HL-60 (cell line): ENCODE measurements around the gene P2RY6.

ENCODE experiments used
- GABPA ChIP-seq: IDR thresholded peaks from 2 replicates; pipeline ENCODE4 v1.6.1; 2012; ENCODE audit warnings: low read depth
- POLR2AphosphoS5 ChIP-seq: IDR thresholded peaks from 2 replicates; pipeline ENCODE4 v1.6.1; 2012; ENCODE audit warnings: low read depth
- SPI1 ChIP-seq: IDR thresholded peaks from 2 replicates; pipeline ENCODE4 v1.6.1; 2012; ENCODE audit warnings: low read depth, mild to moderate bottlenecking, borderline replicate concordance
- TF ChIP-seq, protein P1 (sequence below): IDR thresholded peaks from one replicate; pipeline ENCODE4 v1.5.1; 2011; ENCODE audit warnings: low read length, control low read depth, inconsistent platforms; ENCODE audit not compliant: insufficient read depth
- TF ChIP-seq, protein P2 (sequence below): IDR thresholded peaks from 2 replicates; pipeline ENCODE4 v1.6.1; 2012; ENCODE audit warnings: low read depth; ENCODE audit not compliant: insufficient replicate concordance

GRCh38 chr11:73268671-73269271, 3.4 kb upstream of the P2RY6 start:
- TF ChIP-seq, protein P1, sequence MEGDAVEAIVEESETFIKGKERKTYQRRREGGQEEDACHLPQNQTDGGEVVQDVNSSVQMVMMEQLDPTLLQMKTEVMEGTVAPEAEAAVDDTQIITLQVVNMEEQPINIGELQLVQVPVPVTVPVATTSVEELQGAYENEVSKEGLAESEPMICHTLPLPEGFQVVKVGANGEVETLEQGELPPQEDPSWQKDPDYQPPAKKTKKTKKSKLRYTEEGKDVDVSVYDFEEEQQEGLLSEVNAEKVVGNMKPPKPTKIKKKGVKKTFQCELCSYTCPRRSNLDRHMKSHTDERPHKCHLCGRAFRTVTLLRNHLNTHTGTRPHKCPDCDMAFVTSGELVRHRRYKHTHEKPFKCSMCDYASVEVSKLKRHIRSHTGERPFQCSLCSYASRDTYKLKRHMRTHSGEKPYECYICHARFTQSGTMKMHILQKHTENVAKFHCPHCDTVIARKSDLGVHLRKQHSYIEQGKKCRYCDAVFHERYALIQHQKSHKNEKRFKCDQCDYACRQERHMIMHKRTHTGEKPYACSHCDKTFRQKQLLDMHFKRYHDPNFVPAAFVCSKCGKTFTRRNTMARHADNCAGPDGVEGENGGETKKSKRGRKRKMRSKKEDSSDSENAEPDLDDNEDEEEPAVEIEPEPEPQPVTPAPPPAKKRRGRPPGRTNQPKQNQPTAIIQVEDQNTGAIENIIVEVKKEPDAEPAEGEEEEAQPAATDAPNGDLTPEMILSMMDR = no peak
- TF ChIP-seq GABPA = no peak
- no peak for TF ChIP-seq POLR2AphosphoS5
- TF ChIP-seq, protein P2, sequence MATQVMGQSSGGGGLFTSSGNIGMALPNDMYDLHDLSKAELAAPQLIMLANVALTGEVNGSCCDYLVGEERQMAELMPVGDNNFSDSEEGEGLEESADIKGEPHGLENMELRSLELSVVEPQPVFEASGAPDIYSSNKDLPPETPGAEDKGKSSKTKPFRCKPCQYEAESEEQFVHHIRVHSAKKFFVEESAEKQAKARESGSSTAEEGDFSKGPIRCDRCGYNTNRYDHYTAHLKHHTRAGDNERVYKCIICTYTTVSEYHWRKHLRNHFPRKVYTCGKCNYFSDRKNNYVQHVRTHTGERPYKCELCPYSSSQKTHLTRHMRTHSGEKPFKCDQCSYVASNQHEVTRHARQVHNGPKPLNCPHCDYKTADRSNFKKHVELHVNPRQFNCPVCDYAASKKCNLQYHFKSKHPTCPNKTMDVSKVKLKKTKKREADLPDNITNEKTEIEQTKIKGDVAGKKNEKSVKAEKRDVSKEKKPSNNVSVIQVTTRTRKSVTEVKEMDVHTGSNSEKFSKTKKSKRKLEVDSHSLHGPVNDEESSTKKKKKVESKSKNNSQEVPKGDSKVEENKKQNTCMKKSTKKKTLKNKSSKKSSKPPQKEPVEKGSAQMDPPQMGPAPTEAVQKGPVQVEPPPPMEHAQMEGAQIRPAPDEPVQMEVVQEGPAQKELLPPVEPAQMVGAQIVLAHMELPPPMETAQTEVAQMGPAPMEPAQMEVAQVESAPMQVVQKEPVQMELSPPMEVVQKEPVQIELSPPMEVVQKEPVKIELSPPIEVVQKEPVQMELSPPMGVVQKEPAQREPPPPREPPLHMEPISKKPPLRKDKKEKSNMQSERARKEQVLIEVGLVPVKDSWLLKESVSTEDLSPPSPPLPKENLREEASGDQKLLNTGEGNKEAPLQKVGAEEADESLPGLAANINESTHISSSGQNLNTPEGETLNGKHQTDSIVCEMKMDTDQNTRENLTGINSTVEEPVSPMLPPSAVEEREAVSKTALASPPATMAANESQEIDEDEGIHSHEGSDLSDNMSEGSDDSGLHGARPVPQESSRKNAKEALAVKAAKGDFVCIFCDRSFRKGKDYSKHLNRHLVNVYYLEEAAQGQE = no peak
- no peak for TF ChIP-seq SPI1
